ENCODE measurements around the gene MPG.

The MPG gene

DNA sequence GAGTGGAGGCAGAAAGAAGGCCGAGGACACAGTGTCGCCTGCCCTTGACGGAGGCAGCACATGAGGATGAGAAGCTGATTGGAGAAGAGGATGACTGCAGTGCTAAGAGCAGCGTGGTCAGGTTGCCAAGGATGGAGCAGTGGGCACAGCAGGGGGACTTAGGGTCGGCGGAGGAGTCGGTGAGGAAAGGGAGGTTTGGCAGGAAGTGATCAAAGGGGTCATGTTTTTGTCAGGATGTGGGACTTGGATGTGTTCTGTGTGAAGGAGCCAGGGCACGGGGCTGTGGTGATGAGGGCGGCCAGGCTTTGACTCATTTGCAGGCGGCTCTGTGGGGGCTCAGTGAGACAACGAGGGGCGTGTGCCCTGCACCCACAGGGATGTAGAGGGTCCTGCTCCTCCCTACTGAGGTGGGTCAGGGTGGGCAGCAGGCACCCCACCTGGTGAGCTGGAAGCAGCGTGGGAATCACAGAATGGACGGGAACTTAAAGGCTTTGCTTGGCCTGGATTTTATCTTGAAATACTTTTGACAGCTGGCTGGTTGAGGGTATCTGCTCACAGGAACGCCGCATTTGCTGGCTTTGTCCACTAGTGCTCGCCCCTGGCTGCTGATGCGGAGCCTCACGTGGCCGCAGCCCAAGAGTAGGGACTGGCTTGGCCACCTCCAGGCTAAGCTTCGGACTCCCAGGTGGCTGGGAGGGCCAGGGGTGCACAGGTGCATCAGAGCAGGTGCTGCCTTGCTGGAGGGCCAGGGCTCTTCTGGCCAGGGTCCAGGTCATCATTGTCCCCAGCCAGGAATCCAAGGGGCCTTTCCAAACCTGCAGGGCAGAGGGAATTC is 6.0 kb downstream of the MPG start:
- DNase-seq (ENCODE audit: low read depth): no peak

- DNase-seq (ENCODE audit: low read depth): no peak
Measured at GRCh38 chr16:84718-85406, 6.8 kb downstream of the MPG start.

DNA sequence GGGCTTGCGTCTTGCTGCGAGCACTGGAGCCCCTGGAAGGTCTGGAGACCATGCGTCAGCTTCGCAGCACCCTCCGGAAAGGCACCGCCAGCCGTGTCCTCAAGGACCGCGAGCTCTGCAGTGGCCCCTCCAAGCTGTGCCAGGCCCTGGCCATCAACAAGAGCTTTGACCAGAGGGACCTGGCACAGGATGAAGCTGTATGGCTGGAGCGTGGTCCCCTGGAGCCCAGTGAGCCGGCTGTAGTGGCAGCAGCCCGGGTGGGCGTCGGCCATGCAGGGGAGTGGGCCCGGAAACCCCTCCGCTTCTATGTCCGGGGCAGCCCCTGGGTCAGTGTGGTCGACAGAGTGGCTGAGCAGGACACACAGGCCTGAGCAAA is 7.4 kb downstream of the MPG start:
- no peak for DNase-seq (ENCODE audit: low read depth)

- no peak for DNase-seq (ENCODE audit: low read depth)
Measured at GRCh38 chr16:85865-86264, 7.8 kb downstream of the MPG start.

- DNase-seq (ENCODE audit: low read depth): no peak
Measured at GRCh38 chr16:86483-86952, 8.5 kb downstream of the MPG start.

- no peak for DNase-seq (ENCODE audit: low read depth)
Measured at GRCh38 chr16:88613-89012, 10.6 kb downstream of the MPG start.

DNA sequence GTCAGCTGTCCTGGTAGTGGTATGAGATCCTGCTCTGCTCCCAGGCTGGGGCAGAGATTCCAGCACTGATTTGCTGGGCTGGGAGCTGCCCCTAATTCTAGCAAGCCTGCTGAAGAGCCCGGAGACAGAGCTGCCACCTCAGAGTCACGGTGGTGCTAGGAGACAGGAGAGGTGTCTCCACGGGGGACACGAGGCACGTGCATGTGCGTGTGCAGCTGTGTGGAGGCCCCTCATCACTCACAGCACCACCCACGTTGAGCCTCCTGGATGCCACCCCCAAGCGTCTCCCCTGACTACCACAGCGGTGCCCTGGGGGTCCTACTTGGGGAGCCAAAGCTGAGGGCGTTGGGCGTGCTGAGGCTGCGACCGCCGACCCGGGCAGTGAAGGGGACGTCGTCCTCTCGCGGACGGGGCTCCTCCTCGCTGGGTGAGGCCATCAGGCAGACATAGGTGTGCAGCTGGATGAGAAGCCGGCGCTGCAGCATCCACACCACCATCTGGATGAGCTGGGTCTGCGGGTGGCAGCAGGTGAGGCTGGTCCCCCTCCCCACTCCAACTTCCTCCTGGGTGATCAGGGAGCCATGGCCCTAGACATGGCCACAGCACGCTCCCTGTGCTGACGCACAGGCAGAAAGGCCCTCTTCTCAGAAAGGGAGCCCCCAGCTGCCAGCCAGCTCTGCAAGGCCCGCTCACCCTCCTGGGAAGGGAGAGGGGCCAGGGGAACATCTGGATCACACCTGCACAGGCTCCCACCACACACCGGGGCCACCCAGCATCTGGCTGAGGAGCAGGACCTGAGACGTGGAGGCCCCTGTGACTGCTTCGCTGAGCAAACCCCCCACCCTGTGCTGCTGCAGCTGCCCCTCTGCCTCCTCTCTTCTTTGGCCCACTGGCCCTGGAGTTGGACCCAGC is 11.6 kb downstream of the MPG start:
- no peak for DNase-seq (ENCODE audit: low read depth)

- DNase-seq (ENCODE audit: low read depth): no peak
Measured at GRCh38 chr16:91484-91883, 13.5 kb downstream of the MPG start.

GRCh38 chr16:92431-93339 is 14.7 kb downstream of the MPG start:
- no peak for DNase-seq (ENCODE audit: low read depth)

GRCh38 chr16:94918-95265 is 16.9 kb downstream of the MPG start:
- no peak for DNase-seq (ENCODE audit: low read depth)

- peak; percentile 83 for DNase-seq (ENCODE audit: low read depth)
Measured at GRCh38 chr16:96935-97381, 18.9 kb downstream of the MPG start.

DNA sequence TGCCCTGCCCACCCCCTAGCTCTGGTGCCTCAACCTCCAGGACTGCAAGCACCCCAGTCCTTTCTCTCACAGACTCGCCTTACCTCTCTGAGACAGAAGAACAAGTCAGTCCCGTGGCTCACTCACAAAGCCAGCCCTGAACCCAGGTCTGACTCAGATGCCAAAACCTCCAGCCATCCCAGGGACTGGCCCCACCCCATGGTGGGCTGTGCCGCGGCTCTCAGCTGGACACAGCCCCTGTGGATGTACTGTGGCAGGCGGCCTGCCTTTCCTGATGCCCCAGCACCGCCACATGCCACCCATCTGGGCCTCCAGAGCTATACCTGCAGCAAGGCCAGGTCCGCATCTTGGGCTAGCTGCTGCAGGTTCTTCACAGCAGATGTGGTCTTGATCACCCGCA is 19.8 kb downstream of the MPG start:
- DNase-seq (ENCODE audit: low read depth): no peak

DNA sequence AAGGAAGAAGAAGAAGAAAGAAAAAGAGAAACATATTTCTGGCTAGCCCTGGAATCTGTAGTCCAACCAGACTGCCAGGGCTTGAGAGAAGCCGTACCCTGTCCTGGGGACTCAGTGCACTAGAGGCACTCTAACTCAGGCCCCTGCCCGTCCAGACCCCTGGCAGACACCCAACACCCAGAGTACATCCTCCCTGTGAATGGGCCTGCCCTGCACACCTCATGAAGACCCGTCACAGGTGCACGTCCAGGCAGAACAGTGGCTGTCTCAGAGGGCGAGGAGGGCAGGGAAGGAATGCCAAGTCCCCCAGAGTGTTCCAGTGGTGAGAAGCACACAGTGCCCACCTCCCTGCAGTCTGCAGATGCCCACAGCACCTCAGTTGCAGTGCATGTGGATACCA is 23.0 kb downstream of the MPG start:
- no peak for DNase-seq (ENCODE audit: low read depth)

- DNase-seq (ENCODE audit: low read depth): no peak
Measured at GRCh38 chr16:101586-101985, 23.6 kb downstream of the MPG start.

DNA sequence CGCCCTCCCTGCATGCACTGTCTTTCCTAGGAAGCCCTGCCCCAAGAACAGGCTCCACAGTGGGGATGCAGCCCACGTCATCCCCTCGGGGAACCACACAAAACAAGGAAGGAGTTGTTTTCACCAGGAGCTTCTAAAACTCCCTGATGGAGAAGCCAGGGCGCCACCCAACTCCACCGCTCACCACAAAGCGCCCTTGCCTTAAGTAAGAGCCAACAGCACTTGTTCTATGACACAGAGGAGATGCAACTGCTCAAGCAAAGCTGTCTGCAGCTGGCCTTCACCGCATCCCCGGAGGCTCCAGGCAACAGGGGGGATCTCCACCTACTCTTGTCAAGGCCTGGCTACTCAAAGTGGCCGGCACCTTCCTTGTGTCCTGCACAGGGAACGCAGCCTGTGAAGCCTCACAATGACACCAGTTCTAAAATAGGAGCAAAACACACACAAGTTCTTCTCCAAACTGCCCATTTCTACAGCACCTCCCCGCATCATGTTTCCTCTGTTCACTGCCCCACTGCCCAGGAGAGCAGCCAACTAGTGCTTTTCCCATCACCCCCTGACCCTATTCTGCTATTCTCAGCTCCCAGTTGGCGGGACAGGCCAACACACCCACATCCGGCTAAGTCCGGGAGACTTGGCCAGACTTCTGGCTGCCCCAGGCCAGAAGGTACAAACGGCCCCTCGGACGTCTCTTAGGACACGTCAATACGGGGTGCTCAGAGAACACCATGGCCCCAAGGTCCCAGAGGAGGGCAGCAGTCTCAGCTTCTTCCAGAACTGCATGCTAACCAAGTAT is 24.2 kb downstream of the MPG start:
- DNase-seq (ENCODE audit: low read depth): no peak

DNA sequence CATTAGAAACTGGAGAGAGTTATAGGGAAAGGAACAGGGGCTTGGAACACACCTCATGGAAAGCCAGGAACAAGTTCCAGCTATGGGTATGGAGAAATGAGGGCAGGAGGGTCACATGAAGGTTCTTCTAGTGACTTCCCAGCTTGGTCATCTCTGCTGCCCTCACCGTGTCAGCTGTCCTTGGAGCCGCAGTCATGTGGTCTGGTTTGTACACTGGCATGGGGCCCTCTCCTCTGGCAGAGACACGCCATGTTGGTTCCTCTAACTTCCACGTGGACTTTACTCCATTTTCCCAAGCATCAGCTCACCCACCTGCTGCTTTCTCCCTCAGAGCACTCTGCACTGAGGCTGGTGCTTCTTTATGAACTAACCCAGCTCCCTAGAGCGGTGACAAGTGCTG is 26.3 kb downstream of the MPG start:
- no peak for DNase-seq (ENCODE audit: low read depth)

DNA sequence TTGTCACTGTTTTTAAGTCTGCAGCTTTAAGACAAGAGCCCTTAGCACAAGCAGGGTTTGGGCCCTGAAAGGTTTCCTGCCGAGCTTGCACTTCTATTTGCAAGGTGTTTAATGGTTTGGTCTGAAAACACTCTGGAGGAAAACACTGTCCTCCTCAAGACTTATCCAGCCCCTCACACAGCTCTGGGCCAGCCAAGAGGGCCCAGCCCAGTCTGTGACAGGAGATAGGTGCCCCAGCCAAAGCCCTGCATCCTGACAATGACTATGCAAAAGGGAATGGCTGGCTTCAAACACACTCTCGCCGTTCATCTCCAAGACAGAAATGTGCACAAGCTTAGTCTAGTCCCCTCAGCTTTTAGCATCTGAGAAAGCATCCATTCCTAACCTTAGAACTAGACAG is 26.9 kb downstream of the MPG start:
- no peak for DNase-seq (ENCODE audit: low read depth)

DNA sequence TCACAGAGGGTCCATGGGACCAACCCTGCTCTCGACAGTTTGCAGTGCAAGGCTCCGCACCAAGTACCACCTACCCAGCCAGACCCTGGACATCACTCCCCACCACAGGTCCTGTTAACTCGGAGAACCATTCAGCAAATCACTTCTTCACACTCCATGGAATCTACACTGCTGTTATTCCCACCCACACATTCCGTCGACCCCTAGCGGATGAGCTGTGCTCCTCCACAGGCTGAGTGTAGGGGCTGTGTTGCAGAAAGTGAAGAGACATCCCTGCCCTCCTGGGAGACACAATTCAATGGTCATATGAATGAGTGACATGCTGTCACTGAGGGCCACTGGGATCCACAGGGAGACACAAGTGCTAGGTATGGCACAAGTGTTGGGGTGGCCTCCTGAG is 27.5 kb downstream of the MPG start:
- no peak for DNase-seq (ENCODE audit: low read depth)

DNA sequence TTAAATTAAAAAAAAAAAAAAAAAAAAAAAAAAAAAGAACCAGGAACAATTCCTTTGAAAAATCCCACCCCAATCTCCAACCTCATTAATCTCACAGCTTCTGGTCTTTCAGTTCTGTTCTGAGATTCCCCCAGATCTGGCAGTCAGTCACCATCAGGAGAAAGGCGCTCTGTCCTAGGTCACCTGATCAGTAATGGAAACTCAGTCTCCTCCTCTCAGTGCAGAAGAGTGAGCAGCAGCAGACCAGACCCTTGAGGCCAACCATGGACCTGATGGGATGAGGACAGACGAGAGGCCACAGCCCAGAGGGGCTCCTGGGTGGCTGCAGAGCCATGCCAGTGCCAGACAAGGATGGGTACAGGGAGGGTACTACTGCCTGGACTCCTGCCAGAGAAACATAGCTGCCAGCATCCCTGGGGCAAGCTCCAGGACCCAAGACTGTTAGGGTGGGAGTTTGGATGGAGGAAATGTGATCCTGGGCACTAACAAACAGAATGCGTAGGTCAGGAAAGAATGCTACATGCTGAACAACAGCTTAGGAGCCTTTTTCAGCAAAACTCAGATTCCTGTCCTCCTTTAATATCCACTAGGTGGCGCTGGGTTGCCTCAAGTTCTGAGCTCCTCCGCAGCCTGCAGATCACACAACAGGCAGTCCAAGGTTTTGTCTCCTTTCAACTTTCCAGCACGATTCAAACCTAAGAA is 28.7 kb downstream of the MPG start:
- DNase-seq (ENCODE audit: low read depth): peak; percentile 31
